Activated naive CD8-positive, alpha-beta T cell treated with anti-CD3 and anti-CD28 coated beads for 36 hours (primary cell): ENCODE measurements around the gene SLC15A3. TPM values are rescaled to one million over a fixed set of nuclear protein-coding genes. Genes with fewer than 3 reads are reported as not detected.

Experiments
- DNase-seq: peaks from one replicate; pipeline ENCODE4 v3.0.0; 2021
- H3K27ac Mint-ChIP-seq: one replicate; pipeline ENCODE4 v1.8.0; 2022; ENCODE audit warnings: mild to moderate bottlenecking, moderate library complexity, mixed read lengths
- H3K27me3 Mint-ChIP-seq: one replicate; pipeline ENCODE4 v1.8.0; 2022; ENCODE audit warnings: mild to moderate bottlenecking, mixed read lengths
- H3K36me3 Mint-ChIP-seq: one replicate; pipeline ENCODE4 v1.8.0; 2021; ENCODE audit warnings: mild to moderate bottlenecking, mixed read lengths
- H3K4me1 Mint-ChIP-seq: one replicate; pipeline ENCODE4 v1.8.0; 2021; ENCODE audit warnings: mixed read lengths
- H3K4me3 Mint-ChIP-seq: one replicate; pipeline ENCODE4 v1.8.0; 2022; ENCODE audit warnings: mild to moderate bottlenecking, moderate library complexity, mixed read lengths
- H3K9me3 Mint-ChIP-seq: one replicate; pipeline ENCODE4 v1.8.0; 2022; ENCODE audit warnings: mixed read lengths
- total RNA-seq, 2 experiments: library from RNA; stranded (reverse); gene quantifications; one replicate each; pipeline ENCODE4 v1.2.3, GENCODE V29; 2021

The SLC15A3 gene
- total RNA-seq, 2 experiments from 2014 or later, result 6.3 to 6.9 TPM

- peaks cover 15% of the 10 kb centered on the region for H3K4me1 Mint-ChIP-seq
- no peak overlapping the region for H3K27ac Mint-ChIP-seq
- peaks cover 6% of the 10 kb centered on the region for H3K36me3 Mint-ChIP-seq
- H3K4me3 Mint-ChIP-seq, result no peak overlapping the region
- H3K27me3 Mint-ChIP-seq, result peaks cover 4% of the 10 kb centered on the region
- peaks cover 8% of the 10 kb centered on the region for H3K9me3 Mint-ChIP-seq
- DNase-seq, result no peak
Observed at GRCh38 chr11:60966890-60967289, 14.9 kb upstream of the SLC15A3 start.

- Mint-ChIP-seq H3K4me3 (no peak overlapping the region), H3K27ac (no peak overlapping the region), H3K36me3 (peaks cover 4% of the 10 kb centered on the region), H3K27me3 (peaks cover 9% of the 10 kb centered on the region), H3K9me3 (peaks cover 8% of the 10 kb centered on the region), H3K4me1 (no peaks in the 10 kb centered on the region)
- no peak for DNase-seq
Observed at GRCh38 chr11:60964801-60965200, 12.8 kb upstream of the SLC15A3 start.

GRCh38 chr11:60960405-60960804 is 8.4 kb upstream of the SLC15A3 start:
- Mint-ChIP-seq H3K27me3 (peaks cover 6% of the 10 kb centered on the region), H3K36me3 (no peaks in the 10 kb centered on the region), H3K4me3 (no peak overlapping the region), H3K9me3 (no peaks in the 10 kb centered on the region), H3K4me1 (no peaks in the 10 kb centered on the region), H3K27ac (no peak overlapping the region)
- no peak for DNase-seq

GRCh38 chr11:60959431-60959830 is 7.5 kb upstream of the SLC15A3 start:
- no peaks in the 10 kb centered on the region for H3K9me3 Mint-ChIP-seq
- no peaks in the 10 kb centered on the region for H3K4me1 Mint-ChIP-seq
- no peak overlapping the region for H3K4me3 Mint-ChIP-seq
- H3K27me3 Mint-ChIP-seq, result peaks cover 6% of the 10 kb centered on the region
- no peak overlapping the region for H3K27ac Mint-ChIP-seq
- DNase-seq, result no peak
- H3K36me3 Mint-ChIP-seq, result no peaks in the 10 kb centered on the region

- Mint-ChIP-seq H3K27ac (no peak overlapping the region), H3K4me3 (no peak overlapping the region), H3K36me3 (no peaks in the 10 kb centered on the region), H3K9me3 (no peaks in the 10 kb centered on the region), H3K27me3 (peaks cover 6% of the 10 kb centered on the region), H3K4me1 (peaks cover 7% of the 10 kb centered on the region)
- DNase-seq, result no peak
Observed at GRCh38 chr11:60957188-60957587, 5.2 kb upstream of the SLC15A3 start.

- no peaks in the 10 kb centered on the region for H3K27me3 Mint-ChIP-seq
Observed at GRCh38 chr11:60955571-60955970, 3.6 kb upstream of the SLC15A3 start.

GRCh38 chr11:60954421-60954820 is 2.4 kb upstream of the SLC15A3 start:
- H3K4me1 Mint-ChIP-seq, result peaks cover 18% of the 10 kb centered on the region
- no peak for DNase-seq

More at GRCh38 chr11:60955571-60955970, 3.6 kb upstream of the SLC15A3 start:
- no peak overlapping the region for H3K4me3 Mint-ChIP-seq
- H3K4me1 Mint-ChIP-seq, result peaks cover 14% of the 10 kb centered on the region
- no peak for DNase-seq
- no peaks in the 10 kb centered on the region for H3K36me3 Mint-ChIP-seq
- no peaks in the 10 kb centered on the region for H3K9me3 Mint-ChIP-seq
- H3K27ac Mint-ChIP-seq, result no peak overlapping the region

GRCh38 chr11:60953781-60954180 is 1.8 kb upstream of the SLC15A3 start:
- no peak overlapping the region for H3K4me3 Mint-ChIP-seq
- H3K9me3 Mint-ChIP-seq, result no peaks in the 10 kb centered on the region
- no peaks in the 10 kb centered on the region for H3K27me3 Mint-ChIP-seq
- no peak overlapping the region for H3K27ac Mint-ChIP-seq
- no peaks in the 10 kb centered on the region for H3K36me3 Mint-ChIP-seq
- peaks cover 19% of the 10 kb centered on the region for H3K4me1 Mint-ChIP-seq
- DNase-seq, result no peak

More at GRCh38 chr11:60954421-60954820, 2.4 kb upstream of the SLC15A3 start:
- no peak overlapping the region for H3K4me3 Mint-ChIP-seq
- H3K36me3 Mint-ChIP-seq, result no peaks in the 10 kb centered on the region
- H3K27me3 Mint-ChIP-seq, result no peaks in the 10 kb centered on the region
- H3K9me3 Mint-ChIP-seq, result no peaks in the 10 kb centered on the region
- H3K27ac Mint-ChIP-seq, result no peak overlapping the region

- H3K4me1 Mint-ChIP-seq, result peaks cover 23% of the 10 kb centered on the region
- no peak overlapping the region for H3K27ac Mint-ChIP-seq
- peak overlapping the region; percentile 83 for H3K4me3 Mint-ChIP-seq
Observed at GRCh38 chr11:60952742-60953170, 780 bp upstream of the SLC15A3 start.

GRCh38 chr11:60951606-60951903 is 421 bp downstream of the SLC15A3 start:
- peak overlapping the region; percentile 85 for H3K27ac Mint-ChIP-seq
- DNase-seq, result no peak
- no peaks in the 10 kb centered on the region for H3K9me3 Mint-ChIP-seq
- peaks cover 23% of the 10 kb centered on the region for H3K4me1 Mint-ChIP-seq
- no peaks in the 10 kb centered on the region for H3K27me3 Mint-ChIP-seq
- H3K4me3 Mint-ChIP-seq, result peak overlapping the region; percentile 83
- H3K36me3 Mint-ChIP-seq, result no peaks in the 10 kb centered on the region

More at GRCh38 chr11:60952742-60953170, 780 bp upstream of the SLC15A3 start:
- no peak for DNase-seq
- no peaks in the 10 kb centered on the region for H3K36me3 Mint-ChIP-seq
- no peaks in the 10 kb centered on the region for H3K27me3 Mint-ChIP-seq
- H3K9me3 Mint-ChIP-seq, result no peaks in the 10 kb centered on the region

GRCh38 chr11:60950933-60951605 is 907 bp downstream of the SLC15A3 start:
- H3K27ac Mint-ChIP-seq, result no peak overlapping the region
- peak; percentile 59 for DNase-seq
- peaks cover 23% of the 10 kb centered on the region for H3K4me1 Mint-ChIP-seq
- no peaks in the 10 kb centered on the region for H3K27me3 Mint-ChIP-seq
- H3K4me3 Mint-ChIP-seq, result peak overlapping the region; percentile 83
- no peaks in the 10 kb centered on the region for H3K36me3 Mint-ChIP-seq
- no peaks in the 10 kb centered on the region for H3K9me3 Mint-ChIP-seq

- Mint-ChIP-seq H3K4me3 (peak overlapping the region; percentile 57), H3K4me1 (peaks cover 25% of the 10 kb centered on the region), H3K27me3 (no peaks in the 10 kb centered on the region), H3K36me3 (no peaks in the 10 kb centered on the region), H3K9me3 (no peaks in the 10 kb centered on the region), H3K27ac (no peak overlapping the region)
- DNase-seq, result no peak
Observed at GRCh38 chr11:60950024-60950423, 2.0 kb downstream of the SLC15A3 start.

- H3K9me3 Mint-ChIP-seq, result no peaks in the 10 kb centered on the region
- H3K27ac Mint-ChIP-seq, result no peak overlapping the region
- H3K4me1 Mint-ChIP-seq, result peaks cover 25% of the 10 kb centered on the region
- no peaks in the 10 kb centered on the region for H3K36me3 Mint-ChIP-seq
- no peaks in the 10 kb centered on the region for H3K27me3 Mint-ChIP-seq
- H3K4me3 Mint-ChIP-seq, result no peak overlapping the region
- DNase-seq, result no peak
Observed at GRCh38 chr11:60948250-60948649, 3.7 kb downstream of the SLC15A3 start.

GRCh38 chr11:60947700-60948099 is 4.3 kb downstream of the SLC15A3 start:
- H3K27ac Mint-ChIP-seq, result no peak overlapping the region
- no peaks in the 10 kb centered on the region for H3K9me3 Mint-ChIP-seq
- no peak for DNase-seq
- H3K36me3 Mint-ChIP-seq, result no peaks in the 10 kb centered on the region
- H3K4me1 Mint-ChIP-seq, result peaks cover 23% of the 10 kb centered on the region
- no peak overlapping the region for H3K4me3 Mint-ChIP-seq
- no peaks in the 10 kb centered on the region for H3K27me3 Mint-ChIP-seq

- DNase-seq, result no peak
- no peaks in the 10 kb centered on the region for H3K36me3 Mint-ChIP-seq
- peaks cover 13% of the 10 kb centered on the region for H3K4me1 Mint-ChIP-seq
- no peaks in the 10 kb centered on the region for H3K9me3 Mint-ChIP-seq
- no peak overlapping the region for H3K4me3 Mint-ChIP-seq
- no peak overlapping the region for H3K27ac Mint-ChIP-seq
- H3K27me3 Mint-ChIP-seq, result no peaks in the 10 kb centered on the region
Observed at GRCh38 chr11:60946601-60947264, 5.2 kb downstream of the SLC15A3 start.

- H3K27ac Mint-ChIP-seq, result no peak overlapping the region
- no peak overlapping the region for H3K4me3 Mint-ChIP-seq
- no peaks in the 10 kb centered on the region for H3K9me3 Mint-ChIP-seq
- H3K27me3 Mint-ChIP-seq, result no peaks in the 10 kb centered on the region
- H3K36me3 Mint-ChIP-seq, result no peaks in the 10 kb centered on the region
- DNase-seq, result no peak
- H3K4me1 Mint-ChIP-seq, result peaks cover 10% of the 10 kb centered on the region
Observed at GRCh38 chr11:60945295-60945667, 6.7 kb downstream of the SLC15A3 start.
